H1 (cell line): ENCODE measurements around the gene TBC1D22A.
A peak's percentile ranks its signal among the peaks of the same experiment; 100 is the strongest.

Source experiments
- CTCF ChIP-seq, 3 experiments: IDR thresholded peaks; 1 replicate in 2 of 3; 2 replicates in 1 of 3; pipeline versions ENCODE4 v1.5.1 to v1.6.1; 2011; ENCODE audit warnings: low read length in 3 of 3, mild to moderate bottlenecking in 3 of 3, inconsistent platforms in 2 of 3, low read depth in 1 of 3, moderate library complexity in 1 of 3; ENCODE audit not compliant: insufficient read depth in 1 of 3; ENCODE audit errors: control extremely low read depth in 1 of 3
- EP300 ChIP-seq, 2 experiments: IDR thresholded peaks; 1 replicate in 1 of 2; 2 replicates in 1 of 2; pipeline ENCODE4 v1.6.1; 2011 to 2012; ENCODE audit warnings: low read depth in 2 of 2, low read length in 2 of 2, mild to moderate bottlenecking in 2 of 2, borderline replicate concordance in 1 of 2, inconsistent platforms in 1 of 2, moderate library complexity in 1 of 2
- EZH2 ChIP-seq: fragments of 200-600 bp; sonication (generic); IDR thresholded peaks from 2 replicates; pipeline ENCODE4 v1.7.1; 2012; ENCODE audit warnings: low read depth, mild to moderate bottlenecking, moderate library complexity, low read length, inconsistent platforms; ENCODE audit not compliant: severe bottlenecking
- GABPA ChIP-seq: IDR thresholded peaks from 2 replicates; pipeline ENCODE4 v1.6.1; 2011; ENCODE audit warnings: mild to moderate bottlenecking, low read length, moderate library complexity, borderline replicate concordance; ENCODE audit not compliant: insufficient read depth
- MAX ChIP-seq: IDR thresholded peaks from 2 replicates; pipeline ENCODE4 v1.6.1; 2012; ENCODE audit warnings: inconsistent platforms
- POLR2A ChIP-seq, 2 experiments: IDR thresholded peaks; 1 replicate in 1 of 2; 2 replicates in 1 of 2; pipeline ENCODE4 v1.6.1; 2011; ENCODE audit warnings: low read depth in 2 of 2, low read length in 2 of 2, mild to moderate bottlenecking in 2 of 2; ENCODE audit errors: control extremely low read depth in 1 of 2
- POLR2AphosphoS5 ChIP-seq: IDR thresholded peaks from 2 replicates; pipeline ENCODE4 v1.6.1; 2011; ENCODE audit warnings: low read depth, low read length
- RAD21 ChIP-seq, 2 experiments: IDR thresholded peaks in 1 of 2; conservative IDR thresholded peaks in 1 of 2; 2 replicates each; pipeline ENCODE4 v1.6.1; 2011; ENCODE audit warnings: low read depth in 2 of 2, low read length in 2 of 2, improper control_type of control experiment in 1 of 2, inconsistent platforms in 1 of 2, mild to moderate bottlenecking in 1 of 2, moderate library complexity in 1 of 2
- TAF1 ChIP-seq: IDR thresholded peaks from 2 replicates; pipeline ENCODE4 v1.6.1; 2011; ENCODE audit warnings: mild to moderate bottlenecking, low read depth, low read length
- YY1 ChIP-seq: IDR thresholded peaks from 2 replicates; pipeline ENCODE4 v1.6.1; 2011; ENCODE audit warnings: low read depth, mild to moderate bottlenecking, low read length

GRCh38 chr22:46992121-46992731 lies 229.8 kb downstream of the TBC1D22A start:
- TF ChIP-seq GABPA (no peak), EP300 (IDR thresholded peaks at IDR 0.05; ENCODE audit: borderline replicate concordance in 1 of 2, low read depth in 2 of 2, low read length in 2 of 2) (no peak), YY1 (no peak), CTCF (IDR thresholded peaks at IDR 0.05; ENCODE audit: control extremely low read depth in 1 of 3, insufficient read depth in 1 of 3, low read depth in 1 of 3, low read length in 3 of 3) (peak in 1 of 3 experiments; percentile 16; a peak in 1 of 4 replicates), RAD21 (IDR thresholded peaks at IDR 0.05 in 1 of 2, conservative IDR thresholded peaks at IDR 0.05 in 1 of 2; ENCODE audit: low read depth in 2 of 2, low read length in 2 of 2) (no peak), TAF1 (no peak), POLR2AphosphoS5 (no peak), POLR2A (IDR thresholded peaks at IDR 0.05; ENCODE audit: control extremely low read depth in 1 of 2, low read depth in 2 of 2, low read length in 2 of 2) (no peak), MAX (no peak), EZH2 (no peak)
